DND-41 (cell line): ENCODE results near the gene MRPL20.

Experiments
- ATAC-seq: fragments of 200-7000 bp; cut with Tn5 transposase; 3 replicates; pipeline ENCODE4 v1.9.1; 2021; ENCODE audit warnings: low read depth; ENCODE audit not compliant: insufficient read depth
- DNase-seq: peaks from one replicate; pipeline ENCODE4 v3.0.0-alpha.2; 2020
- H2AFZ ChIP-seq: 2 replicates; pipeline ENCODE4 v1.6.0; 2012; ENCODE audit warnings: low read depth, low read length
- H3K27ac ChIP-seq: 2 replicates; pipeline ENCODE4 v1.5.1; 2012; ENCODE audit warnings: low read length, inconsistent platforms
- H3K27me3 ChIP-seq: fragments of 200-600 bp; sonication (generic); 2 replicates; pipeline ENCODE4 v1.6.0; 2012; ENCODE audit warnings: low read length, mild to moderate bottlenecking, inconsistent platforms; ENCODE audit not compliant: insufficient read depth, poor library complexity
- H3K36me3 ChIP-seq: 2 replicates; pipeline ENCODE4 v1.5.1; 2012; ENCODE audit warnings: low read length, inconsistent platforms; ENCODE audit not compliant: insufficient read depth
- H3K4me1 ChIP-seq: 2 replicates; pipeline ENCODE4 v1.5.1; 2012; ENCODE audit warnings: mild to moderate bottlenecking, low read length; ENCODE audit not compliant: insufficient read depth
- H3K4me2 ChIP-seq: 2 replicates; pipeline ENCODE4 v1.6.0; 2012; ENCODE audit warnings: mild to moderate bottlenecking, moderate library complexity, low read length, inconsistent platforms; ENCODE audit not compliant: insufficient read depth
- H3K4me3 ChIP-seq, 2 experiments: fragments of 200-600 bp in 1 of 2; shearing (Covaris generic) in 1 of 2; 2 replicates each; pipeline ENCODE4 v1.5.1; 2012 to 2016; ENCODE audit warnings: inconsistent platforms in 2 of 2, low read length in 2 of 2, mild to moderate bottlenecking in 2 of 2, low read depth in 1 of 2, moderate library complexity in 1 of 2
- H3K79me2 ChIP-seq: 2 replicates; pipeline ENCODE4 v1.6.0; 2012; ENCODE audit warnings: low read length, inconsistent platforms; ENCODE audit not compliant: insufficient read depth
- H3K9ac ChIP-seq: 2 replicates; pipeline ENCODE4 v1.6.0; 2012; ENCODE audit warnings: low read depth, mild to moderate bottlenecking, inconsistent platforms, low read length, moderate library complexity
- H3K9me3 ChIP-seq: 2 replicates; pipeline ENCODE4 v1.5.1; 2012; ENCODE audit warnings: low read length, moderate library complexity, mild to moderate bottlenecking, inconsistent platforms; ENCODE audit not compliant: insufficient read depth, severe bottlenecking
- H4K20me1 ChIP-seq: 2 replicates; pipeline ENCODE4 v1.6.0; 2012; ENCODE audit warnings: low read length; ENCODE audit not compliant: insufficient read depth
- CTCF ChIP-seq: IDR thresholded peaks from 2 replicates; pipeline ENCODE4 v1.5.1; 2012; ENCODE audit warnings: borderline replicate concordance, low read length, moderate library complexity, mild to moderate bottlenecking; ENCODE audit not compliant: poor library complexity, severe bottlenecking; ENCODE audit errors: extremely low read depth
- EZH2 ChIP-seq: IDR thresholded peaks from 3 replicates; pipeline ENCODE4 v1.6.1; 2012; ENCODE audit warnings: borderline replicate concordance, low read depth, mild to moderate bottlenecking, moderate library complexity, low read length, inconsistent platforms; ENCODE audit not compliant: severe bottlenecking

The MRPL20 gene

GRCh38 chr1:1424707-1425106 lies 17.6 kb upstream of the MRPL20 start:
- no peaks in the 10 kb centered on the region for H3K27me3 ChIP-seq
- no peaks in the 10 kb centered on the region for H3K9me3 ChIP-seq
- H3K9ac ChIP-seq: no peak overlapping the region
- DNase-seq (no peak), ATAC-seq (no peak)
- H4K20me1 ChIP-seq: no peaks in the 10 kb centered on the region
- no peak for TF ChIP-seq EZH2
- TF ChIP-seq CTCF: no peak
- no peak overlapping the region for H3K4me2 ChIP-seq
- no peak overlapping the region for H3K4me3 ChIP-seq
- no peak overlapping the region for H2AFZ ChIP-seq
- H3K79me2 ChIP-seq: no peaks in the 10 kb centered on the region
- H3K27ac ChIP-seq: no peak overlapping the region
- H3K4me1 ChIP-seq: peaks cover 6% of the 10 kb centered on the region; the same call in 1 of the 2 replicates
- no peaks in the 10 kb centered on the region for H3K36me3 ChIP-seq

- H3K9me3 ChIP-seq: no peaks in the 10 kb centered on the region
- H3K27ac ChIP-seq: no peak overlapping the region
- H2AFZ ChIP-seq: no peak overlapping the region
- no peaks in the 10 kb centered on the region for H3K27me3 ChIP-seq
- no peak overlapping the region for H3K9ac ChIP-seq
- H3K79me2 ChIP-seq: no peaks in the 10 kb centered on the region
- TF ChIP-seq EZH2 (no peak), CTCF (no peak)
- H3K4me2 ChIP-seq: no peak overlapping the region
- peaks cover 6% of the 10 kb centered on the region; the same call in 1 of the 2 replicates for H3K4me1 ChIP-seq
- DNase-seq (no peak), ATAC-seq (no peak)
- no peaks in the 10 kb centered on the region for H3K36me3 ChIP-seq
- H4K20me1 ChIP-seq: no peaks in the 10 kb centered on the region
- no peak overlapping the region for H3K4me3 ChIP-seq
Observed at GRCh38 chr1:1423245-1423597, 16.1 kb upstream of the MRPL20 start.

- ATAC-seq: 0 out of 3 replicates have a peak, but pooled peaks have one; percentile 29
- peak; percentile 36 for DNase-seq
- H2AFZ ChIP-seq: no peak overlapping the region
- no peaks in the 10 kb centered on the region for H3K9me3 ChIP-seq
- no peaks in the 10 kb centered on the region for H4K20me1 ChIP-seq
- H3K79me2 ChIP-seq: no peaks in the 10 kb centered on the region
- no peak overlapping the region for H3K27ac ChIP-seq
- peaks cover 6% of the 10 kb centered on the region; the same call in 1 of the 2 replicates for H3K4me1 ChIP-seq
- H3K36me3 ChIP-seq: no peaks in the 10 kb centered on the region
- no peak overlapping the region for H3K4me2 ChIP-seq
- no peaks in the 10 kb centered on the region for H3K27me3 ChIP-seq
- no peak overlapping the region for H3K4me3 ChIP-seq
- TF ChIP-seq CTCF (no peak), EZH2 (no peak)
- H3K9ac ChIP-seq: no peak overlapping the region
Observed at GRCh38 chr1:1422465-1423244, 15.6 kb upstream of the MRPL20 start.
